Fibroblast of skin of abdomen (primary cell): ENCODE data around the gene ZNF430. TPM values are rescaled to one million over a fixed set of nuclear protein-coding genes. Genes with fewer than 3 reads are reported as not detected.
"Not testable (repeated sequence)": the region's sequence is repeated elsewhere in the genome, so short reads cannot be mapped to it uniquely, and the experiment has no call there.

ENCODE experiments used
- DNase-seq: peaks from one replicate; pipeline ENCODE4 v3.0.0-alpha.2; 2013
- polyA plus RNA-seq, 2 experiments: library from polyadenylated mRNA; unstranded; fragments of 120-200 nt; gene quantifications; one replicate each; pipeline ENCODE4 v1.2.1, GENCODE V29; 2013; ENCODE audit not compliant: insufficient read length in 2 of 2

The ZNF430 gene
- 3.6 TPM for polyA plus RNA-seq (2013, experiment 1 of 2; ENCODE audit: insufficient read length)
- polyA plus RNA-seq (2013, experiment 2 of 2; ENCODE audit: insufficient read length) = 3.1 TPM

GRCh38 chr19:21020298-21021227 lies at the start of gene ZNF430:
TSS of gene ZNF430 (plus strand) at chr19:21020657. CDS start at chr19:21020801, 144 bp downstream.
- DNase-seq = peak; percentile 95

GRCh38 chr19:20992788-20993187 lies 27.7 kb upstream of the ZNF430 start:
- not testable (repeated sequence) for DNase-seq

- peak; percentile 86 for DNase-seq
These were observed 20.6 kb upstream of the ZNF430 start for GRCh38 chr19:20999731-21000352.

GRCh38 chr19:21021238-21021637 lies 781 bp downstream of the ZNF430 start:
- not testable (repeated sequence) for DNase-seq

- DNase-seq = peak; percentile 33
These were observed 2.5 kb downstream of the ZNF430 start for GRCh38 chr19:21022996-21023395.

- peak; percentile 29 for DNase-seq
These were observed 3.4 kb downstream of the ZNF430 start for GRCh38 chr19:21023901-21024300.

GRCh38 chr19:21028969-21029268 lies 8.5 kb downstream of the ZNF430 start:
- DNase-seq = no peak

GRCh38 chr19:21045028-21045427 lies 24.6 kb downstream of the ZNF430 start:
- no peak for DNase-seq

GRCh38 chr19:21046489-21046888 lies 26.0 kb downstream of the ZNF430 start:
- DNase-seq = no peak

GRCh38 chr19:21047716-21048115 lies 27.3 kb downstream of the ZNF430 start:
- DNase-seq = no peak

GRCh38 chr19:21052902-21053301 lies 32.4 kb downstream of the ZNF430 start:
- no peak for DNase-seq

GRCh38 chr19:21065336-21065735 lies 44.9 kb downstream of the ZNF430 start:
- DNase-seq = no peak

GRCh38 chr19:21082011-21082975 lies 61.8 kb downstream of the ZNF430 start, which contains the start of gene ZNF714:
TSS of gene ZNF714 (plus strand) at chr19:21082203. CDS start at chr19:21098269, 16,066 bp downstream.
- peak; percentile 94 for DNase-seq

GRCh38 chr19:21084343-21084742 lies 63.9 kb downstream of the ZNF430 start:
- peak; percentile 38 for DNase-seq

GRCh38 chr19:21087871-21088270 lies 67.4 kb downstream of the ZNF430 start:
- no peak for DNase-seq

- DNase-seq = peak; percentile 22
These were observed 71.7 kb downstream of the ZNF430 start for GRCh38 chr19:21092109-21092508.

GRCh38 chr19:21094347-21095025 lies 74.0 kb downstream of the ZNF430 start:
- DNase-seq = no peak

- no peak for DNase-seq
These were observed 77.8 kb downstream of the ZNF430 start for GRCh38 chr19:21098291-21098690.

GRCh38 chr19:21101521-21102242 lies 81.2 kb downstream of the ZNF430 start:
- DNase-seq = no peak

- no peak for DNase-seq
These were observed 88.7 kb downstream of the ZNF430 start for GRCh38 chr19:21109116-21109515.
